ENCODE results near the gene TAF11L3.
"Not testable (repeated sequence)": the region's sequence is repeated elsewhere in the genome, so short reads cannot be mapped to it uniquely, and the experiment has no call there.

TAF11L3 gene

GRCh38 chr5:17518067-17518466 is at the start of gene TAF11L3:
TSS of gene TAF11L3 (plus strand) at chr5:17518367.
- DNase-seq (ENCODE audit: low spot score): not testable (repeated sequence)

- no peak for DNase-seq (ENCODE audit: low spot score)
Measured at GRCh38 chr5:17470064-17470463, 48.1 kb upstream of the TAF11L3 start.

GRCh38 chr5:17475064-17475463 is 43.1 kb upstream of the TAF11L3 start:
- DNase-seq (ENCODE audit: low spot score): not testable (repeated sequence)

- no peak for DNase-seq (ENCODE audit: low spot score)
Measured at GRCh38 chr5:17477043-17477442, 41.1 kb upstream of the TAF11L3 start.

- DNase-seq (ENCODE audit: low spot score): no peak
Measured at GRCh38 chr5:17477573-17478265, 40.4 kb upstream of the TAF11L3 start.

GRCh38 chr5:17481378-17481777 is 36.8 kb upstream of the TAF11L3 start:
- DNase-seq (ENCODE audit: low spot score): no peak

- no peak for DNase-seq (ENCODE audit: low spot score)
Measured at GRCh38 chr5:17482790-17483189, 35.4 kb upstream of the TAF11L3 start.

GRCh38 chr5:17486464-17487173 is 31.5 kb upstream of the TAF11L3 start:
- DNase-seq (ENCODE audit: low spot score): not testable (repeated sequence)

- no peak for DNase-seq (ENCODE audit: low spot score)
Measured at GRCh38 chr5:17487174-17487512, 31.0 kb upstream of the TAF11L3 start.

GRCh38 chr5:17491257-17491656 is 26.9 kb upstream of the TAF11L3 start:
- DNase-seq (ENCODE audit: low spot score): not testable (repeated sequence)

GRCh38 chr5:17492770-17493169 is 25.4 kb upstream of the TAF11L3 start:
- no peak for DNase-seq (ENCODE audit: low spot score)

- DNase-seq (ENCODE audit: low spot score): no peak
Measured at GRCh38 chr5:17497446-17497845, 20.7 kb upstream of the TAF11L3 start.

GRCh38 chr5:17497931-17498330 is 20.2 kb upstream of the TAF11L3 start, which contains the start of gene TAF11L2:
TSS of gene TAF11L2 (plus strand) at chr5:17498231.
- DNase-seq (ENCODE audit: low spot score): not testable (repeated sequence)

- DNase-seq (ENCODE audit: low spot score): no peak
Measured at GRCh38 chr5:17511775-17512325, 6.3 kb upstream of the TAF11L3 start.

- not testable (repeated sequence) for DNase-seq (ENCODE audit: low spot score)
Measured at GRCh38 chr5:17517526-17517925, 641 bp upstream of the TAF11L3 start.

GRCh38 chr5:17519508-17519907 is 1.3 kb downstream of the TAF11L3 start:
- DNase-seq (ENCODE audit: low spot score): not testable (repeated sequence)

- not testable (repeated sequence) for DNase-seq (ENCODE audit: low spot score)
Measured at GRCh38 chr5:17521501-17521900, 3.3 kb downstream of the TAF11L3 start, which contains the start of gene TAF11L4. TSS of gene TAF11L4 (plus strand) at chr5:17521801.

GRCh38 chr5:17524935-17525334 is 6.8 kb downstream of the TAF11L3 start, which contains the start of gene TAF11L5:
TSS of gene TAF11L5 (plus strand) at chr5:17525235.
- DNase-seq (ENCODE audit: low spot score): not testable (repeated sequence)

GRCh38 chr5:17526504-17526903 is 8.3 kb downstream of the TAF11L3 start:
- not testable (repeated sequence) for DNase-seq (ENCODE audit: low spot score)

GRCh38 chr5:17528369-17528768 is 10.2 kb downstream of the TAF11L3 start, which contains the start of gene TAF11L6:
TSS of gene TAF11L6 (plus strand) at chr5:17528669.
- not testable (repeated sequence) for DNase-seq (ENCODE audit: low spot score)
